PC-3 (cell line): ENCODE data around the gene SLC26A8. TPM values are rescaled to one million over a fixed set of nuclear protein-coding genes. Genes with fewer than 3 reads are reported as not detected.

Experiments
- ATAC-seq: fragments of 200-7000 bp; cut with Tn5 transposase; 2 replicates; pipeline ENCODE4 v1.9.1; 2020; ENCODE audit warnings: mild to moderate bottlenecking, moderate library complexity
- BruUV-seq: library from RNA; stranded (reverse); fragments of 400-500 nt; replicated peaks from 2 replicates; lab custom pipeline; 2021; lab: Mats Ljungman, UMichigan
- CTCF ChIA-PET: fragments of 300-600 bp; sonication (Branson Sonifier 250); formaldehyde crosslinking; loops from one replicate; lab custom pipeline; 2022; ENCODE audit warnings: antibody characterized with exemption; lab: Charles Lee
- POLR2A ChIA-PET: fragments of 300-600 bp; sonication (Branson Sonifier 250); formaldehyde crosslinking; loops from one replicate; lab custom pipeline; 2022; ENCODE audit warnings: antibody characterized with exemption; ENCODE audit not compliant: unreplicated experiment; lab: Charles Lee
- DNase-seq: peaks from one replicate; pipeline ENCODE4 v3.0.0-alpha.2; 2015
- H2AFZ ChIP-seq: fragments of 300-600 bp; sonication (generic); 2 replicates; pipeline ENCODE4 v1.6.0; 2016; ENCODE audit warnings: antibody characterized with exemption, low read length
- H3F3A ChIP-seq: fragments of 300-600 bp; sonication (generic); one replicate; pipeline ENCODE4 v1.6.0; 2017; ENCODE audit warnings: antibody characterized with exemption, low read length, control low read depth, mild to moderate bottlenecking; ENCODE audit not compliant: unreplicated experiment
- H3K27ac ChIP-seq: fragments of 300-600 bp; sonication (generic); 2 replicates; pipeline ENCODE4 v1.5.1; 2016; ENCODE audit warnings: mild to moderate bottlenecking, low read length
- H3K27me3 ChIP-seq: fragments of 300-600 bp; sonication (generic); 2 replicates; pipeline ENCODE4 v1.6.1; 2016; ENCODE audit warnings: low read length, mixed read lengths
- H3K36me3 ChIP-seq: fragments of 300-600 bp; sonication (generic); 2 replicates; pipeline ENCODE4 v1.6.1; 2016; ENCODE audit warnings: low read depth, mixed run types, low read length, mixed read lengths
- H3K4me1 ChIP-seq: fragments of 300-600 bp; sonication (generic); 2 replicates; pipeline ENCODE4 v1.5.1; 2016; ENCODE audit warnings: low read length; ENCODE audit not compliant: insufficient read depth
- H3K4me2 ChIP-seq: fragments of 300-600 bp; sonication (generic); 2 replicates; pipeline ENCODE4 v1.6.0; 2016; ENCODE audit warnings: low read length
- H3K4me3 ChIP-seq: fragments of 300-600 bp; sonication (generic); 2 replicates; pipeline ENCODE4 v1.5.1; 2016; ENCODE audit warnings: mild to moderate bottlenecking, low read length, mixed read lengths
- H3K79me2 ChIP-seq: fragments of 300-600 bp; sonication (generic); 2 replicates; pipeline ENCODE4 v1.6.1; 2017; ENCODE audit warnings: low read length, mixed read lengths
- H3K9ac ChIP-seq: fragments of 300-600 bp; sonication (generic); 2 replicates; pipeline ENCODE4 v1.6.0; 2016; ENCODE audit warnings: mild to moderate bottlenecking, low read length
- H3K9me2 ChIP-seq: fragments of 300-600 bp; sonication (generic); replicated peaks from 2 replicates; pipeline ENCODE4 v1.6.1; 2016; ENCODE audit warnings: mixed run types, low read length, mixed read lengths
- H3K9me3 ChIP-seq: fragments of 300-600 bp; sonication (generic); 2 replicates; pipeline ENCODE4 v1.6.1; 2016; ENCODE audit warnings: low read length, mixed read lengths
- H4K20me1 ChIP-seq: fragments of 300-600 bp; sonication (generic); 2 replicates; pipeline ENCODE4 v1.6.1; 2016; ENCODE audit warnings: low read length, mixed read lengths
- CTCF ChIP-seq: fragments of 300-600 bp; sonication (generic); conservative IDR thresholded peaks from 2 replicates; pipeline ENCODE4 v1.5.1; 2017; ENCODE audit warnings: antibody characterized with exemption, low read depth, mild to moderate bottlenecking, low read length
- EZH2 ChIP-seq: fragments of 300-600 bp; sonication (generic); IDR thresholded peaks from one replicate; pipeline ENCODE4 v1.6.1; 2017; ENCODE audit warnings: antibody characterized with exemption, mild to moderate bottlenecking, low read length; ENCODE audit not compliant: unreplicated experiment
- EZH2phosphoT487 ChIP-seq: fragments of 300-600 bp; sonication (generic); IDR thresholded peaks from 2 replicates; pipeline ENCODE4 v1.6.1; 2018; ENCODE audit warnings: mild to moderate bottlenecking, antibody characterized with exemption, low read length, borderline replicate concordance
- intact Hi-C: fragments of 100-400 bp; cut with micrococcal nuclease; formaldehyde crosslinking; loops from 2 replicates; pipeline ENCODE4 v1.9.0; 2023
- total RNA-seq: library from RNA; depleted of rRNA; stranded (reverse); fragments of >200 nt; gene quantifications from 2 replicates; pipeline ENCODE4 v1.2.3, GENCODE V29; 2014

The SLC26A8 gene
- total RNA-seq, 1 experiment from 2014 or later, result not detected

DNA sequence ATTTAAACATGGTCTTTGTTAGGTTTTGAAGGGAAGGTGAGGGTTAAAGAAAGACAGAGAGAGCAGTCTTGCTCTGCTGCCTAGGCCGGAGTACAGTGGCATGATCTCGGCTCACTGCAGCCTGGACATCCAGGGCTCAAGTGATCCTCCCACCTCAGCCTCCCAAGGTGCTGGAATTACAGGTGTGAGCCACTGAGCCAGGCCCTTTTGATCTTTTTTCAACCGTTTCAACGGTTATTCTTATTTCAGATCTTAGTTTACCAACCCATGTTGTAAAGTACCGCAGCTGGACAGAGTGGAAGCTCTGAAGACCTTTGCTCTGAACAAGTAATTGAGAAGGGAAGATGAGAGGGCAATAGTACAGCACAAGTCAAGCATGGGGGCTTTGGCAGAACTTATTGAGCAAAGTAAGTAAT lies 102.3 kb downstream of the SLC26A8 start:
- intact Hi-C loops, result no loop called here
- Histone ChIP-seq H3K9me2 (no peaks in the 10 kb centered on the region), H2AFZ (no peak overlapping the region), H3K36me3 (peaks cover 6% of the 10 kb centered on the region; the same call in 1 of the 2 replicates), H3K9ac (no peak overlapping the region; the same call in 1 of the 2 replicates), H3F3A (no peaks in the 10 kb centered on the region), H3K4me1 (peaks cover 26% of the 10 kb centered on the region), H3K27me3 (no peaks in the 10 kb centered on the region), H4K20me1 (peaks cover 27% of the 10 kb centered on the region), H3K9me3 (no peaks in the 10 kb centered on the region), H3K79me2 (peaks cover 56% of the 10 kb centered on the region), H3K4me3 (peak overlapping the region; percentile 90), H3K27ac (no peak overlapping the region), H3K4me2 (peak overlapping the region; percentile 86)
- no peak for TF ChIP-seq EZH2
- TF ChIP-seq EZH2phosphoT487, result no peak
- no peak for TF ChIP-seq CTCF
- ATAC-seq (no peak), DNase-seq (no peak)
- CTCF ChIA-PET, result no interaction called here
- no TSS peak for BruUV-seq
- POLR2A ChIA-PET, result interaction anchor here (0.6 to 0.7 kb wide), 2 partner anchors 15 to 653 kb away, joined by 3 read pairs; no protein-coding TSS in a partner anchor

DNA sequence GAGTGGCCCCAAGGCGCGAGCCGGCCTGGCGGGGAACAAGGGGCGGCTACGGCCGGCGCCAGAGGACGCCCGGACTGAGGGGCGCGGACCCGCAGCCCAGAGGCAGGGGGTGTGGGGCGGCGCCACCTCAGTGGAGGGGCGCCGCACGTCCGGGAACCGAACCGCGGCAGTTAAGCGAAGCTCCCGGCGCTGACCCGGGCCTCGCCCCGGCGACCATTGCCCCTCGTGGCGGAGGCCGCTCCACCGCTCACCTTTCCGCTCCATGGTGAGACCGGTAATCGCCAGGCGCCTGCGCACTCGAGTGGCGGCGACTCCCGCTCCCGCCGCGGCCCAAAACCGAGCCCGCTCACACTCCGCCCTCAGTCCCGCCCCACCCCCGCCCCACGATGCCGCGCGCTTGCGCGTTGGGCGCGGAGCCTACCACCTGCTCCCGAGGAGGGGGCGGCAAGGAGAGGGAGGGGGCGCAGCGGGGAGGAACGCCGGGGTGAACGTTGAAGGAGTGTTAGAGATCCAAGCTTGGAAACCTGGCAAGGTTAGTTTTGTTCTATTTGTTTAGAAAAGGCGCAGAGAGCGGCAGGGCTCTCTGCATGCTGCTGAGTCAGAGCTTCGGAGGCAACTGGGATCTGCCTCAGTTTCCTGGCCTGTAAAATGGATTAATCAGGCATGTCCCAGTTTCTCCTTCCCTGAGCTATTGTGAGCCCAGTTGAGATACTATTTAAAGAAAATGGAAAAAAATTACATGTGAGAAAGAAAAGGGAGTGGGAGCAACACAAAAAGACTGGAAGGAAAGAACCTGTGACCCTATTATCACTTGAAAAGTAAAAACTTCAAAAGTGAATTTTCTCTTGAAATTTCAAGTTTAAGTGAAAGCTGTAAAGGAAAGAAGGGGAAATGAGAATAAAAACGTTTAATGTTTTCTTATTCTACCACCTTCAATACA lies 103.4 kb downstream of the SLC26A8 start, which contains the start of gene SRPK1:
TSS of gene SRPK1 (minus strand) at position 306 of the 940 bp plus-strand sequence. CDS start at position 264, 42 bp downstream.
- Histone ChIP-seq H3K9me2 (no peaks in the 10 kb centered on the region), H2AFZ (peak within 1 kb of the TSS; percentile 98), H3K79me2 (peaks cover 67% of the 10 kb centered on the region), H3K4me1 (peaks cover 28% of the 10 kb centered on the region), H3F3A (no peaks in the 10 kb centered on the region), H3K27ac (peak within 1 kb of the TSS; percentile 82), H3K36me3 (peaks cover 9% of the 10 kb centered on the region; the same call in 1 of the 2 replicates), H3K4me2 (peak within 1 kb of the TSS; percentile 88), H3K9me3 (no peaks in the 10 kb centered on the region), H3K27me3 (no peaks in the 10 kb centered on the region), H4K20me1 (peaks cover 35% of the 10 kb centered on the region), H3K4me3 (peak within 1 kb of the TSS; percentile 99), H3K9ac (peak within 1 kb of the TSS; percentile 99)
- BruUV-seq, result no TSS peak
- intact Hi-C loops, result loop anchor here (2.0 kb wide), 1 partner anchor 106 kb away; the partner anchor contains the start of gene MAPK14
- ChIA-PET POLR2A (interaction anchor here (0.6 to 0.7 kb wide), 3 partner anchors 14 to 652 kb away, joined by 3 read pairs; no protein-coding TSS in a partner anchor), CTCF (no interaction called here)
- peak; percentile 89 for DNase-seq
- no peak for TF ChIP-seq EZH2phosphoT487
- no peak for TF ChIP-seq CTCF
- no peak for TF ChIP-seq EZH2
- peak; percentile 77 for ATAC-seq
